Neuron (in vitro differentiated cells): ENCODE data around the gene ARHGAP6.

ENCODE experiments used
- H2AFZ ChIP-seq: one replicate; pipeline ENCODE4 v1.6.1; 2013; ENCODE audit warnings: low read depth, mild to moderate bottlenecking, inconsistent platforms, low read length, moderate library complexity
- H3K27me3 ChIP-seq: one replicate; pipeline ENCODE4 v1.6.1; 2013; ENCODE audit warnings: low read length; ENCODE audit not compliant: insufficient read depth
- H3K36me3 ChIP-seq: one replicate; pipeline ENCODE4 v1.6.1; 2013; ENCODE audit warnings: low read length; ENCODE audit not compliant: insufficient read depth
- H3K4me1 ChIP-seq: one replicate; pipeline ENCODE4 v1.6.1; 2013; ENCODE audit warnings: low read length; ENCODE audit not compliant: insufficient read depth
- H3K4me3 ChIP-seq: 2 replicates; pipeline ENCODE4 v1.5.1; 2013; ENCODE audit warnings: mild to moderate bottlenecking, low read length, moderate library complexity
- H3K9me3 ChIP-seq: one replicate; pipeline ENCODE4 v1.6.1; 2013; ENCODE audit warnings: low read length

ARHGAP6 gene

GRCh38 chrX:11429538-11430085 lies 236.1 kb downstream of the ARHGAP6 start:
- H3K9me3 ChIP-seq: no peaks in the 10 kb centered on the region
- no peaks in the 10 kb centered on the region for H3K27me3 ChIP-seq
- no peaks in the 10 kb centered on the region for H3K4me1 ChIP-seq
- no peak overlapping the region for H2AFZ ChIP-seq
- H3K4me3 ChIP-seq: no peak overlapping the region
- H3K36me3 ChIP-seq: no peaks in the 10 kb centered on the region

- Histone ChIP-seq H3K36me3 (no peaks in the 10 kb centered on the region), H3K4me3 (peak overlapping the region; percentile 28), H3K4me1 (no peaks in the 10 kb centered on the region), H2AFZ (no peak overlapping the region), H3K27me3 (no peaks in the 10 kb centered on the region), H3K9me3 (no peaks in the 10 kb centered on the region)
Measured at GRCh38 chrX:11427453-11428071, 238.2 kb downstream of the ARHGAP6 start.

- H3K4me1 ChIP-seq: peaks cover 3% of the 10 kb centered on the region
- no peaks in the 10 kb centered on the region for H3K9me3 ChIP-seq
- H2AFZ ChIP-seq: no peak overlapping the region
- no peaks in the 10 kb centered on the region for H3K27me3 ChIP-seq
- H3K36me3 ChIP-seq: no peaks in the 10 kb centered on the region
- H3K4me3 ChIP-seq: no peak overlapping the region
Measured at GRCh38 chrX:11426712-11427452, 238.8 kb downstream of the ARHGAP6 start.

- H3K4me3 ChIP-seq: no peak overlapping the region
- peaks cover 7% of the 10 kb centered on the region for H3K4me1 ChIP-seq
- H3K27me3 ChIP-seq: no peaks in the 10 kb centered on the region
- no peaks in the 10 kb centered on the region for H3K9me3 ChIP-seq
- no peaks in the 10 kb centered on the region for H3K36me3 ChIP-seq
- H2AFZ ChIP-seq: no peak overlapping the region
Measured at GRCh38 chrX:11424903-11425674, 240.6 kb downstream of the ARHGAP6 start.

DNA sequence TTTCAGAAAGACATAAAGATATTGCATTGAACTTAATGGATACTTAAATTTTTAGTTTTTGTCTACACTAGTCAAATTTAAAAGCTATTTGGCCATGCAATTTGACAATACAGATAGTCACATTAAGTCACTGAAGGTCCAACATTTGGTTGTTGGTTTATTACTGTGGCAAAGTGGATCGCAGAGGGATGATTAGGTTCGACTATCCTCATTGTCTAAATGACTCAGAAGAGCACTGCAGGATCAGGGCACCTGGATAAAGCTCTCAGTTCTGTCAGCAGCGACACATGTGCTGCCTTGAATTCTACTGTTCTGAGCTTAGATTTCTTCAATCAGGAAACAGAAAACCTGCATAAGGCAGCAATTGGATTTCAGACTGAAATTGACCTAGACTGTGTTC lies 241.8 kb downstream of the ARHGAP6 start:
- Histone ChIP-seq H3K27me3 (no peaks in the 10 kb centered on the region), H3K4me3 (no peak overlapping the region), H2AFZ (no peak overlapping the region), H3K36me3 (no peaks in the 10 kb centered on the region), H3K9me3 (no peaks in the 10 kb centered on the region), H3K4me1 (peaks cover 7% of the 10 kb centered on the region)

GRCh38 chrX:11423362-11423818 lies 242.3 kb downstream of the ARHGAP6 start:
- H3K4me3 ChIP-seq: no peak overlapping the region
- H3K36me3 ChIP-seq: no peaks in the 10 kb centered on the region
- H3K27me3 ChIP-seq: no peaks in the 10 kb centered on the region
- H3K9me3 ChIP-seq: no peaks in the 10 kb centered on the region
- peaks cover 7% of the 10 kb centered on the region for H3K4me1 ChIP-seq
- H2AFZ ChIP-seq: no peak overlapping the region

DNA sequence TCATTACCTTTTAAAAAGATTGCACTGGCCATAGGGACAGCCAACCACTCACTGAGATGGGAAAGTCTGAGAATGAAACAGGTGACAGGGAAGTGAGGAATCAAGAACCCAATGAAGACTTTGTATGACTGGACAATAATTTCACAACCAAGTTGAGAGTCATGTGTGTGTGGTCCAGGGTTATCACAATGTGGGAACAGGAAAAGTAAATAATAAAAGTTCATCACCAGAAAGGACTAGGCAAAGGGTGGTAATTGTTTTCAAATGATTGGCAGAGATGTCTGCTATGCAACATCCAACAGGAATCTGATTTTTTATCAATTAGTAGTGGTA lies 243.2 kb downstream of the ARHGAP6 start:
- H3K27me3 ChIP-seq: no peaks in the 10 kb centered on the region
- H3K36me3 ChIP-seq: no peaks in the 10 kb centered on the region
- H3K4me1 ChIP-seq: peaks cover 7% of the 10 kb centered on the region
- no peaks in the 10 kb centered on the region for H3K9me3 ChIP-seq
- no peak overlapping the region for H2AFZ ChIP-seq
- H3K4me3 ChIP-seq: no peak overlapping the region

DNA sequence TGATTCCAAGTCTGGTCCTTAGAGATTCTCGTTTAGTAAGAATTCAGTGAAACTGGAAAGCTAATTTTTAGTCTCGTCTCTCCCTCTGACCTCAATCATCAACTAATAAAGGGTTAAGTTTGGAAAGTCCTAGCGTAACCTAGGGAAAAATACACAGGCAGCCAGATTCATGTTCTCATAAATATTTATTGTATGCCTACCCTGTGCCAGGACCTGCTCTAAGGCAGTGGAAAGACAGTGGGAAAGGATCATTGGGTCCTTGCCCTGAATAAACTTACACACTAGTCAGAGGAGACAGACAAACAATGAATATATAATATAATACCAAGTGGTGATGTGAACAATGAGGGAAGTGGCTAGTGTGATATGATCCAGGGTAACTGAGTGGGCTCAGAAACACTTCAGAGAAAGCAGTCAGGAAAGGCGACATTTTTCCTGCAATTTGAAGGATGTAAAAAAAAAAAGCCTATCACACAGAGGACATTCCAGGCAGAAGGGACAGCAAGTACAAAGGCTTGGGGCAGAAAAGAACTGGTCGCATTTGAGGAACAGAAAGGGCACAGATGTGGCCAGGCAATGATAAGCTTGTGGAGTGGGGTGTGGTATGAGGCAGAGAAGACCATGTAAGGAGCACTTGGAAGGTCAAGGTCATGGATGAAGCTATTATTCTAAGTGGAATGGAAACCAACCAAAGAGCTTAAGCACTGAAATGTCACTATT lies 243.8 kb downstream of the ARHGAP6 start:
- Histone ChIP-seq H2AFZ (no peak overlapping the region), H3K4me3 (no peak overlapping the region), H3K9me3 (no peaks in the 10 kb centered on the region), H3K36me3 (no peaks in the 10 kb centered on the region), H3K4me1 (peaks cover 7% of the 10 kb centered on the region), H3K27me3 (no peaks in the 10 kb centered on the region)

DNA sequence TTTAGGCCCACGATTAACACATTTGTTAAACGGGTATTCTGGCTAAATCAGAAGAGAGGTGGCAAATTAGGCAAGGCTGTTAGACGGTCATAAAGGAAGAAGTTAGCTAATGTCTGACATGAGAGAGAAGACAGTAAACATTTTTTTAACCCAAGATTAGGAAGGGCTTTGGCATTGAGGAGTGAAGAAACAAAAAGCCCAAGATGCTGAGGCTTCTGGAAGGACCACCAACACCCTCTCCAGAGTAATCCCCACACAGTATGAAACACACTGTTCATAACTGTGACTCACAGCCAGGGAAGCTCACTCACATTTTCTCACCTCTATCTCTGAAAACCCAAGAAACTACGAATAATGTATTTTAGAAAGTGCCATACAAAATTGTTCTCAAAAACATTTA lies 244.9 kb downstream of the ARHGAP6 start:
- Histone ChIP-seq H3K4me1 (peaks cover 7% of the 10 kb centered on the region), H3K36me3 (no peaks in the 10 kb centered on the region), H2AFZ (no peak overlapping the region), H3K4me3 (no peak overlapping the region), H3K9me3 (no peaks in the 10 kb centered on the region), H3K27me3 (no peaks in the 10 kb centered on the region)

DNA sequence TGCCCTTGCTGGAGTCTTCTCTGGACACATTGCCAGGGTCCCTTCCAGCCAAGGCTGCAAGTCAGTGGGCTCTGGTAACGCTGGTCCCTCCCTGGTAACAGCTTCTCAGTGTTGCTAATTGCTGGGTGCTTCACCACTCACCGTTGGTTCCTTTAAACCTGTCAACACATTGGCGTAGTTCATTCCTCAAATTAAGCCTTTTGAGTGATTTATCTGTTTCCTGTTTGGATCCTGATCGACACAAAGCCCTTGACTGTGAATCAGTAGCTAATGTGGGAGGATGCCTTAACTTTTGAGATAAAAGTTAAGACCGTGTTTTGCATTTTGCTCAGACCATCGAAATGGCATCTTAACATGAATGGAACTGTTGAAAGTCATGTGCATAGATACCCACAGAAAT lies 246.6 kb downstream of the ARHGAP6 start:
- H3K36me3 ChIP-seq: no peaks in the 10 kb centered on the region
- no peaks in the 10 kb centered on the region for H3K9me3 ChIP-seq
- no peak overlapping the region for H3K4me3 ChIP-seq
- H3K4me1 ChIP-seq: peaks cover 7% of the 10 kb centered on the region
- no peak overlapping the region for H2AFZ ChIP-seq
- no peaks in the 10 kb centered on the region for H3K27me3 ChIP-seq

DNA sequence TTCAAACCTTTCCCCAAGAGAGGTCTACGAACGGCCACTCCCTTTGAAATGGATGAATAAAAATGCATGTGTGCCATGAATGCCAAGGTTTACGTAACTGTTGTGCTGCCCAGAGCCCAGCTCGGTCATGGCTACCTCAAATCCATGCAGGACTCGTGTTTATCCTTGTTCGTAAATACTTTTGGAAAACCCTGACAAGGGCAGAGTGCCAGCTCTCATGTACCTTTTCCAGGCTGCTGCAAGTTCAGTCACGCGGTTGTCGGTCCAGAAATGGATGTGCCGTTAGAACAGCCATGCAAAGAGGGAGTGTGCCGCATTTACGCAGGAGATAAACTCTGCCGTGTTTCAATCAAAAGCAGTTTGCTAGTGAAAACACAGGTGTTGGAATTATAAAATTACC lies 249.1 kb downstream of the ARHGAP6 start:
- peaks cover under 1% of the 10 kb centered on the region for H3K4me1 ChIP-seq
- H3K27me3 ChIP-seq: no peaks in the 10 kb centered on the region
- H3K9me3 ChIP-seq: no peaks in the 10 kb centered on the region
- H2AFZ ChIP-seq: no peak overlapping the region
- no peaks in the 10 kb centered on the region for H3K36me3 ChIP-seq
- H3K4me3 ChIP-seq: no peak overlapping the region

GRCh38 chrX:11414091-11414490 lies 251.6 kb downstream of the ARHGAP6 start:
- no peaks in the 10 kb centered on the region for H3K27me3 ChIP-seq
- no peak overlapping the region for H3K4me3 ChIP-seq
- H3K36me3 ChIP-seq: no peaks in the 10 kb centered on the region
- H2AFZ ChIP-seq: no peak overlapping the region
- H3K4me1 ChIP-seq: no peaks in the 10 kb centered on the region
- no peaks in the 10 kb centered on the region for H3K9me3 ChIP-seq
